Stimulated activated naive CD4-positive, alpha-beta T cell (primary cell): ENCODE measurements around the gene REXO5.
"Not testable (repeated sequence)": the region's sequence is repeated elsewhere in the genome, so short reads cannot be mapped to it uniquely, and the experiment has no call there.

Source experiments
- DNase-seq, 6 experiments: peaks; one replicate each; lab custom pipeline; 2025; lab: John Stamatoyannopoulos, UW

The REXO5 gene

GRCh38 chr16:20850981-20851380 is 44.7 kb downstream of the REXO5 start:
- DNase-seq: no peak

GRCh38 chr16:20851601-20852000 is 45.3 kb downstream of the REXO5 start:
- no peak for DNase-seq

- DNase-seq: no peak
Observed at GRCh38 chr16:20853143-20853542, 46.8 kb downstream of the REXO5 start.

- DNase-seq: no peak
Observed at GRCh38 chr16:20853981-20854620, 47.8 kb downstream of the REXO5 start.

- no peak for DNase-seq
Observed at GRCh38 chr16:20854963-20855362, 48.6 kb downstream of the REXO5 start.

- no peak for DNase-seq
Observed at GRCh38 chr16:20857281-20857680, 51.0 kb downstream of the REXO5 start.

- no peak for DNase-seq
Observed at GRCh38 chr16:20859229-20859628, 52.9 kb downstream of the REXO5 start.

- no peak for DNase-seq
Observed at GRCh38 chr16:20859699-20860098, 53.4 kb downstream of the REXO5 start.

- no peak for DNase-seq
Observed at GRCh38 chr16:20860361-20860760, 54.0 kb downstream of the REXO5 start.

- DNase-seq: not testable (repeated sequence)
Observed at GRCh38 chr16:20860995-20861394, 54.7 kb downstream of the REXO5 start.

GRCh38 chr16:20862162-20862960 is 56.0 kb downstream of the REXO5 start:
- no peak for DNase-seq

- DNase-seq: not testable (repeated sequence)
Observed at GRCh38 chr16:20864376-20864775, 58.0 kb downstream of the REXO5 start.

- no peak for DNase-seq
Observed at GRCh38 chr16:20865420-20866131, 59.2 kb downstream of the REXO5 start.

- no peak for DNase-seq
Observed at GRCh38 chr16:20866145-20866772, 59.9 kb downstream of the REXO5 start.

GRCh38 chr16:20866801-20867200 is 60.5 kb downstream of the REXO5 start:
- no peak for DNase-seq

- no peak for DNase-seq
Observed at GRCh38 chr16:20867585-20867984, 61.3 kb downstream of the REXO5 start.

GRCh38 chr16:20868890-20869289 is 62.6 kb downstream of the REXO5 start:
- no peak for DNase-seq

GRCh38 chr16:20870122-20870820 is 63.9 kb downstream of the REXO5 start:
- no peak for DNase-seq

- DNase-seq: no peak
Observed at GRCh38 chr16:20871258-20871657, 64.9 kb downstream of the REXO5 start.

- DNase-seq: no peak
Observed at GRCh38 chr16:20871941-20872815, 65.9 kb downstream of the REXO5 start.

GRCh38 chr16:20873331-20873730 is 67.0 kb downstream of the REXO5 start:
- no peak for DNase-seq
